HUES64 (cell line): ENCODE data around the gene SIGLEC7. TPM values are rescaled to one million over a fixed set of nuclear protein-coding genes. Genes with fewer than 3 reads are reported as not detected.

Experiments used
- H3K27ac ChIP-seq: 2 replicates; pipeline ENCODE4 v1.7.0; 2013; ENCODE audit warnings: low read depth, low read length, inconsistent platforms
- H3K27me3 ChIP-seq: 2 replicates; pipeline ENCODE4 v1.6.1; 2013; ENCODE audit warnings: mild to moderate bottlenecking, low read length; ENCODE audit not compliant: insufficient read depth
- H3K36me3 ChIP-seq: 2 replicates; pipeline ENCODE4 v1.6.1; 2013; ENCODE audit warnings: mild to moderate bottlenecking, low read length; ENCODE audit not compliant: insufficient read depth
- H3K4me1 ChIP-seq: 2 replicates; pipeline ENCODE4 v1.6.1; 2013; ENCODE audit warnings: mild to moderate bottlenecking, low read length, moderate library complexity; ENCODE audit not compliant: insufficient read depth
- H3K4me3 ChIP-seq: 2 replicates; pipeline ENCODE4 v1.5.1; 2013; ENCODE audit warnings: mild to moderate bottlenecking, low read length, moderate library complexity
- H3K9ac ChIP-seq: 2 replicates; pipeline ENCODE4 v1.6.1; 2013; ENCODE audit warnings: mild to moderate bottlenecking, low read depth, low read length
- H3K9me3 ChIP-seq: 2 replicates; pipeline ENCODE4 v1.6.1; 2013; ENCODE audit warnings: low read depth, low read length; ENCODE audit not compliant: insufficient read depth
- WGBS: fragments of 150-250, 120-280 bp; methylation state at CpG from one replicate; pipeline ENCODE4 v1.1.7; 2013; ENCODE audit warnings: missing lambda C conversion rate; 5-methylcytosine and 5-hydroxymethylcytosine counted together
- polyA plus RNA-seq, 2 experiments: library from polyadenylated mRNA; stranded (reverse); fragments of 50-300 nt; gene quantifications; one replicate each; pipeline ENCODE4 v1.2.3, GENCODE V29; 2013

The SIGLEC7 gene
- polyA plus RNA-seq (2013, experiment 1 of 2) = not detected
- not detected for polyA plus RNA-seq (2013, experiment 2 of 2)

- Histone ChIP-seq H3K4me1 (peaks cover 12% of the 10 kb centered on the region), H3K27ac (no peak within 1 kb of the TSS)
These were observed at the start of gene SIGLEC7 for GRCh38 chr19:51142119-51142518. Gene SIGLEC7 (plus strand): TSS chr19:51142301. CDS start chr19:51142370, 69 bp downstream.

DNA sequence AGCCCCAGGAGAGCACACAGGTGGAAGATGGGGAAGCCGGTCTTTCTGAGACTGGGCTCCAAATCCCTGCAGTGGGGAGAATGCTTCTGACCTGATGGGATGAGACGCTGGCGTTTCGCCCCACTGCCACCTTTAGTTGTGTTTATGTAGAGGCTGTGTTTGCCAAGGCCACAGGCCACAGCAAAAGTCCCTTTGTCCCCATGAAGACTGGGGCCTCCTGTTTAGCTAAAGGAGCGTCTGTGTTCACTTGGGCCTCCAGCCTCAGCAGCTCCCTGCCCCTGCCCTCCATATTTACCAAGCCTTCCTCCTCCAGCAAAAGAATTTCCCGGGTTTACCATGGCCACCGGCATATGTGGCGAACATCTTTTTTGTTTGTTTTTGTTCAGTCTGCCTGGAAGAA is 49.0 kb upstream of the SIGLEC7 start:
- no peaks in the 10 kb centered on the region for H3K9me3 ChIP-seq
- H3K36me3 ChIP-seq = no peaks in the 10 kb centered on the region
- no peak overlapping the region for H3K4me3 ChIP-seq
- no peaks in the 10 kb centered on the region for H3K27me3 ChIP-seq
- H3K27ac ChIP-seq = no peak overlapping the region
- 0 out of 2 replicates have a peak, but pooled peaks cover 3% of the 10 kb centered on the region for H3K4me1 ChIP-seq
- WGBS = 94% methylated on average over 8 of the region's 8 CpGs
- H3K9ac ChIP-seq = no peak overlapping the region

More at GRCh38 chr19:51142119-51142518, at the start of gene SIGLEC7:
- Histone ChIP-seq H3K9ac (no peak within 1 kb of the TSS), H3K36me3 (no peaks in the 10 kb centered on the region), H3K4me3 (no peak within 1 kb of the TSS), H3K27me3 (no peaks in the 10 kb centered on the region), H3K9me3 (no peaks in the 10 kb centered on the region)
- 94% methylated on average over 14 of the region's 14 CpGs for WGBS

DNA sequence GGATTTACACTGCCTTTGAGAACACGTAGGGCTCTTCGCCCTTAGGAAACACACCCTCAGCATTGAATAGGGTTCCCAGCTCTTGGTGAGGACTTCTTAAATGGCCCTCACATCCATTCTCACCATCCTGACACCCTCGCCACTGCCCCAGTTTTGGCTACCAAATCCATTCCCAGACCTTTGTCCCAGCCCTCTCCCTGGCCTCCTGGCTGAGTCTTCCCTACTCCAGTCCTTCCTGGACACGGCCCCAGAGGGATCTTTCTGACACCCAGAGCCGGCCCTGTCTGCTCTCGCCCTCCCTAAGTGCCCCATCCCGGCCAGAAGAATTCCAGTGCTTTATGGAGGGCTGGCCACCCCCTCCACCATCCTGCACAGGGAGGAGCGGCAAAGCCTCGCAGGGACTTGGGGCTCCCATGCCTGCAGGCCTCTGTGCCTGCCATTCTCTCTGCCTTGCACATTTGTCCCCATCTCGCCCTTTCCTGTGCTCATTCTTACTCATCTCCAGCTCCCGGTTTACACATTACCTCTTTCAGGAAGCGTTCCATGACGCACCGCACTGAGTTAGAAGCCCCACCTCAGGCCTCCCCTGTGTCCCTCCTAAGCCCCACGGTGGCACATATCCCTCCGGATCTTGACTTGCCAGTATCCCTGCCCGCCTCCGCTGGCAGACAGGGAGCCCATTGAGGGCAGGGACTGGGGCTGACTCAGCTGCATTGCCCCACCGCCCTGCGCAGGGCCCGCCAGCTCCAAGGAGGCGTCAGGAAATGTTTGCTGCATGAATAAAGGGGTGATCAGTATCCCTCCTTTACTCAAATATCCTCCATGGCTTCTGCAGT is 48.4 kb upstream of the SIGLEC7 start:
- Histone ChIP-seq H3K27ac (no peak overlapping the region), H3K9me3 (no peaks in the 10 kb centered on the region), H3K4me3 (no peak overlapping the region), H3K36me3 (no peaks in the 10 kb centered on the region), H3K9ac (no peak overlapping the region), H3K27me3 (no peaks in the 10 kb centered on the region), H3K4me1 (0 out of 2 replicates have a peak, but pooled peaks cover 3% of the 10 kb centered on the region)
- WGBS = 84% methylated on average over 22 of the region's 22 CpGs

- H3K9me3 ChIP-seq = no peaks in the 10 kb centered on the region
- no peak overlapping the region for H3K27ac ChIP-seq
- no peak overlapping the region for H3K4me3 ChIP-seq
- no peaks in the 10 kb centered on the region for H3K27me3 ChIP-seq
- 0 out of 2 replicates have a peak, but pooled peaks cover 3% of the 10 kb centered on the region for H3K4me1 ChIP-seq
- no peaks in the 10 kb centered on the region for H3K36me3 ChIP-seq
- no peak overlapping the region for H3K9ac ChIP-seq
- 23% methylated on average over 15 of the region's 15 CpGs for whole genome bisulfite sequencing
These were observed 47.3 kb upstream of the SIGLEC7 start for GRCh38 chr19:51094696-51095279.

DNA sequence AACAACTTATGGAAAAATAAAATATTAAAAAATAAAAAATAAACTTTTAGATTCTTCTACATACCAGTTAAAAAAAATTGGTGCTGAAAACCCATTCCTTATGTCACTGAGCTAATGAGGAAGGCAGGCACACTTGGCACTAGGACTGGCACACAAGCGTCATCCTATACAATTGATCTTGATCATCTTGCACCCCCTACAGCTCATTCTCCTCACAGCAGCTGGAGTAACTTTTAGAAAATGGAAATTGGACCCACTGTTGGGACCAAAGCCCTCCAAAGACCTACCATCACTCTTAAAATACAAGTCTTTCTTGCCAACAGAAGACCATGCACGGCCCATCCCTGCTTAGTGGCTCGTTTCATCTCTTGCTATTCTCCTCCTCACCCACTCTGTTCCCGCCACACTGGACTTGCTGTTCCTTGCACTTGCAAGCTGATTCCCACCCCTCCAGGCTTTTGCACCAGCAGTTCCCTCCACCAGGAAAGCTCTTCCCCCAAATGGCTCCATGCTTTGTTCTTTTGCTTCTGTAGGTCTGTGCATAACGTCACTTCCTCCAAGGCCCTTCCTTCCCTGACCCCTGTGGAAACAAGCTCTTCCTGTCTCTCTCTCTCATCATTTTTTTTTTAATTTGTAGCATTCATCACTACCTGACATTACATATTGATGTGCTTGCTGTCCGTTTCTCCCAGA is 45.5 kb upstream of the SIGLEC7 start:
- H3K4me1 ChIP-seq = 0 out of 2 replicates have a peak, but pooled peaks cover 3% of the 10 kb centered on the region
- WGBS = 89% methylated on average over 6 of the region's 6 CpGs
- peaks cover 8% of the 10 kb centered on the region for H3K36me3 ChIP-seq
- no peak overlapping the region for H3K4me3 ChIP-seq
- no peaks in the 10 kb centered on the region for H3K9me3 ChIP-seq
- H3K27me3 ChIP-seq = no peaks in the 10 kb centered on the region
- no peak overlapping the region for H3K9ac ChIP-seq
- H3K27ac ChIP-seq = no peak overlapping the region

DNA sequence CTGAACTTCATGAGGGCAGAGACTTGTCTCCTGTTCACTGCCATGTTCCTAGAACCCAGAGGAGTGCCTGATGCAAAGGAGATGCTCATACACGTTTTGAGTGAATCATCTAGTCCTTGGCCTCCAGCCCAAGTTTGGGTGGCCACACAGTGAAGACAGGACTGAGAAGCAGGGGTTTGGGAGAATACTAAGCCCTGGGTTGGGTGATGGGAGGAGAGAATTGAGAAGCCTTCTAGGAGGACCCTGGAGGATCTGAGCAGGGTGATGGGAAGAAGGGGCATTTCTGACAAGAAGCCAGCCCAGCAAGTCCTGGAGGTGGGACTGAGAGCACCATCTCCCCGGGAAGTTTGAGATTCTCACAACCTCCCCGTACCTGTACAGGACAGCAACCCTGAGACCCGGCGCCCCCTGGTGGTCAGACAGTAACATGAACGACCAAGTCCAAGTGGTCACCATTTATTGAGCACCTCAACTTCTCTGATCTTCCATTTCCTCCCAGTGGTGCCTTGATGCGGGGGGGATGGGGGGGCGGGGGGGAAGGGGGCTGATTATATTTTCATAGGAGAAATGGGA is 44.8 kb upstream of the SIGLEC7 start:
- Histone ChIP-seq H3K9ac (no peak overlapping the region), H3K4me1 (0 out of 2 replicates have a peak, but pooled peaks cover 3% of the 10 kb centered on the region), H3K4me3 (no peak overlapping the region), H3K27me3 (no peaks in the 10 kb centered on the region), H3K36me3 (peaks cover 10% of the 10 kb centered on the region), H3K27ac (no peak overlapping the region), H3K9me3 (no peaks in the 10 kb centered on the region)
- WGBS = 25% methylated on average over 6 of the region's 8 CpGs

- Histone ChIP-seq H3K9me3 (no peaks in the 10 kb centered on the region), H3K4me1 (0 out of 2 replicates have a peak, but pooled peaks cover 3% of the 10 kb centered on the region), H3K9ac (no peak overlapping the region), H3K36me3 (peaks cover 15% of the 10 kb centered on the region), H3K27me3 (no peaks in the 10 kb centered on the region), H3K4me3 (no peak overlapping the region), H3K27ac (no peak overlapping the region)
- WGBS = 87% methylated on average over 20 of the region's 20 CpGs
These were observed 44.3 kb upstream of the SIGLEC7 start for GRCh38 chr19:51097796-51098195.

- Histone ChIP-seq H3K9ac (no peak overlapping the region), H3K4me1 (0 out of 2 replicates have a peak, but pooled peaks cover 3% of the 10 kb centered on the region), H3K36me3 (peaks cover 19% of the 10 kb centered on the region), H3K27me3 (no peaks in the 10 kb centered on the region), H3K27ac (no peak overlapping the region), H3K4me3 (no peak overlapping the region; the same call in 1 of the 2 replicates), H3K9me3 (no peaks in the 10 kb centered on the region)
- 97% methylated on average over 78 of the region's 78 CpGs for WGBS
These were observed 43.6 kb upstream of the SIGLEC7 start for GRCh38 chr19:51098365-51099046.

DNA sequence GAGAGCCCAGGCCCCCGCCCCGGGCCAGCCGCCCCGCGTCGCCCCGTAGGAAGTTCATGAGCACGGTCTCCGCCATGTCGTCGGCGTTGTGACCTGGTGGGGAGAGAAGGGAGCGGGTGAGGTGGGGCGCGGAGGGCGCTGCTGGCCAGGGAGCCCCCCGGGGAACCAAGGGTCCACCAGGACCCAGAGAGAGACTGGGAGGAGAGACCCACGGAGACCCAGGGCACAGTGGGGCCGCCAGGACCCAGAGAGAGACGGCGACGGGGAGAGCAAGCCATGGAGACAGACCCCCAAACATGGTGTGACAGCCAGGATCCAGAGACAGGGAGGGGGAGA is 43.1 kb upstream of the SIGLEC7 start:
- H3K4me3 ChIP-seq = no peak overlapping the region; the same call in 1 of the 2 replicates
- no peaks in the 10 kb centered on the region for H3K9me3 ChIP-seq
- H3K36me3 ChIP-seq = peaks cover 19% of the 10 kb centered on the region
- WGBS = 95% methylated on average over 22 of the region's 22 CpGs
- no peak overlapping the region for H3K27ac ChIP-seq
- H3K27me3 ChIP-seq = no peaks in the 10 kb centered on the region
- 0 out of 2 replicates have a peak, but pooled peaks cover 3% of the 10 kb centered on the region for H3K4me1 ChIP-seq
- no peak overlapping the region for H3K9ac ChIP-seq

- Histone ChIP-seq H3K4me1 (no peaks in the 10 kb centered on the region), H3K27ac (no peak overlapping the region), H3K27me3 (no peaks in the 10 kb centered on the region), H3K9me3 (no peaks in the 10 kb centered on the region), H3K9ac (no peak overlapping the region), H3K36me3 (peaks cover 19% of the 10 kb centered on the region), H3K4me3 (no peak overlapping the region)
- WGBS = 71% methylated on average over 3 of the region's 3 CpGs
These were observed 41.5 kb upstream of the SIGLEC7 start for GRCh38 chr19:51100601-51101000.
